GM19468 (cell line): ENCODE measurements around the gene MAB21L4.
"Not testable (repeated sequence)": the region's sequence is repeated elsewhere in the genome, so short reads cannot be mapped to it uniquely, and the experiment has no call there.

Experiments used
- ATAC-seq: cut with Tn5 transposase; IDR thresholded peaks from one replicate; pipeline ENCODE4 v1.9.1; 2021; ENCODE audit warnings: mild to moderate bottlenecking, moderate library complexity, moderate number of reproducible peaks; ENCODE audit not compliant: unreplicated experiment; ENCODE audit errors: extremely low read depth

MAB21L4 gene

DNA sequence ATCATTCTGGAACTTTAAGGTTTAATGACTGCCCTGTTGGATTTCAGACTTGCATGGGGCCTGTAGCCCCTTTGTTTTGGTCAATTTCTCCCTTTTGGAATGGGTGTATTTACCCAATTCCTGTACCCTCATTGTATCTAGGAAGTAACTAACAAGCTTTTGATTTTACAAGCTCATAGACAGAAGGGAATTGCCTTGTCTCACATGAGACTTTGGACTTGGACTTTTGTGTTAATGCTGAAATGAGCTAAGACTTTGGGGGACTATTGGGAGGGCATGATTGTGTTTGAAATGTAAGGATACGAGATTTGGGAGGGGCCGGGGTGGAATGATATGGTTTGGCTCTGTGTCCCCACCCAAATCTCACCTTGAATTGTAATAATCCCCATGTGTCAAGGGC is 49.6 kb downstream of the MAB21L4 start:
- ATAC-seq = not testable (repeated sequence)

DNA sequence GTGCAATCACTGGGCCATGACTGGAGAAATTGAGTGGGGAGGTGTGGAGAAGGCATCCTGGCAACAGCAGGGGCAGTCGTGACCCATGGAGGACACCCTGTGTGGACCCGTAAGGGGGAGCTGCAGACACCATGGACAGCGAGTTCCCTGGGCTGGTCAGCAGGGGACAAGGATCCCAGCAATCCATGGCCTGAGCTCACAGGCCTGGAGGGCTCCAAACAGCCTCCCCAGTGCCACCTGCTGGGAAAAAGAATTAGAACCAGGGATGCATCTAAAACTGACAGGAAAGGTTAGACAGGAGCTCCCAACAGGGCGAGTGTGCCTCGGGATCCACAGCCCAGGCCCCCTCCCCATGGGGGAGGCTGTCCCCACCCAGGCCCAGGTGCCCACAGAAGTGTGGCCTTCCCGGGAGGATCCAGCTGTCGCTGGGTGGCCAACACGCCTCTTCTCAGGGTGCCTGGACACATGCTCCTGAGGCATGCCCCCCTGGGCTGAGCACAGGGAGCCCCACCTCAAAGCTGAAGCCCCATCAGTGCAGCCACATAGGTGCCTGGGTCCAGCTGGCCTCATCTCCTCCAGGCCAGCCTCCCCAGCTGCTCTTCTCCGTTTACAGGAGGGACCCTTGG is 55.4 kb downstream of the MAB21L4 start:
- ATAC-seq = no peak

DNA sequence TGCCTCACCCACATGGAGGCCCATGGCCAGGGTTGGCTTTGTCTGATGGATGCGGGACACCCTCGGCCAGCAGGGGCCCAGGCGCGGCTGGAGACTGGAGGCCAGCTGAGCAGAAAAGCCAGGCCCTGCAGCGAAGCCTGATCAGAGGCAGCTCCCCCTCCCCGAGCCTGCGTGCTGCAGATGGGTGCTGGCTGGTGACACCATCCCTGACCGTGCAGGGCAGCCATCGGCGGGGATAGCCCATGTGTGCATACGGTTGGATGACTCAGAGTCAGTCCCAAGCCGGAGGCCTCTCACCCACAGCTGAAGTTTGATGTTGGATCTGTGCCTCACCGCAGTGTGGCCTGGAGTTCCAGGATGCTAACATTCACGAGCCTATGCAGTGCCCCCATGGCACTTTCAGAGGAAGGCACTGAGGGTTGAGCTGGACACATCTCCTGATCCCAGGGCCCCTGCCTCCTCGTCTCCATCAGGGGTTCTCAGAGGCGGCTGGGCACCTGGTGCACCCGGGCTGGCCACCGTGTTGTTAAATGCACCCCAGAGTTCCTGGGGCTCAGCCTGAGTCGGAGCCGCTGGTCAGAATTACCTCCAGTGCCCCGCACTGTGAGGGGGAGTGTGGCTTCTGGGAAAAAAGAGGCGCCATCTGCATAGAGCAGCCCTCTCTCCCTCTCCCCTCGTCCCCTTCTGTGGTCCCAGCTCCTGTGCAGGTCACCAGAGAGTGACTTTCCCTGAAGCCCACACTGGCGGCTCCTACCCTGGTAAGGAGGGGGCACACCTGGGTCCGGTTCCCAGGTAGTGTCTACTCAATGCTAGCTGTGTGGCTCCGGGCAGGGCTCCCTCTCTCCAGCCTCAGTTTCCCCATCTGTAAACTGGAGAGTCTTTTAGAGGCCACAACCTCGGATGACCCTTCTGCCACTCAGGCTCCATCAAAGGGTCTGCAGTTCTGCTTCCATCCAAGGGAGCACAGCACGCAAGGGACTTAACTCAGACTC is 56.5 kb downstream of the MAB21L4 start:
- no peak for ATAC-seq

DNA sequence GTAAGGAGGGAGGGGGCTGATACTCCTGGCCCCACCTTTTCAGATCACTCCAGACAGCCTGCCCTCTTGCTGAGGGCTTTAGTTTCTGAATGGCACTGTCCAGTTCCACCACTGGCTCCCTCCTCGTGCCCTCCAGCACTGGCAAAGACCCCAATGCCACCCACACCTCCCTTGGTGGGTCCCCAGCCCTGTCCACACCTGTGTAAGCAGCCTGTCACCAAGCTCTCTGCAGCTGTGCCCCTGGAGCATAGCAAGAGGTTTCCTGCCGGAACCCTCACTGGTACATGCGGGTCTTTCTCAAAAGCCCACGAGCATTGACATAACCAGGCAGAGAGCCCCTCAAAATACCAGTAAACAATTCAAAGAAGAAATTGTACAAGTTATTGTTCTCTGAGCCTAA is 58.3 kb downstream of the MAB21L4 start:
- ATAC-seq = no peak

DNA sequence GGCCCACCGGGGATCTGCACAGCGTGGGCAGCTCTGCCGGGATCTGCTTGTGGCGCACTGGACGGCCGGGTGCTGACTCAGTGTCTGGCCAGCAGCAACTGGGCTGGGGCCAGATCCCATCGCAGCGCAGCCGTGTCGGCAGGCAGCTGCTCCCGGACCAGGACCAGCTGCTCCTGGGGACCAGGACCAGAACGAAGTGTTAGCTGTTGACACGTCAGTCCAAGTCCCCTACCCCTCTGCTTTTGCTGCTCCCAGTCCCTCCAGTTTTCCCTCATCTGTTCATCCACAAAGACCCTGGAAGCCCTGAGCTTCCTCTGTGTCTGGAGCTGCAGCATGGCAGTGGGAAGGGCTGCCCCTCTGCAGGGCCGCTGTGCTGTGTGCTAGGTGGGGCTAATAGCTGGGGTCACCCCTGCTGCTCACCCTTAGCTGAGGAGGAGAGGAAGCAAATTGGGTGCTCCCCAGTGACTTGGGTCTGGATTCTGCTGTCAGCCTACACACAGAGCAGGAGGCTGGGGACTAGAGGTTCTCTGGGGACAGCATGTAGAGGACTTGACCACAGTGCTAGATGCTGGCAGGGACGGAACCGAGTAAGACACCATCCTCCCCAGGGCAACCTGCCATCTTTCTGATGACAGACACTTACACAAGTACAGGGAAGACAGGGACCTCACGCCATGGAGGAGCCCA is 59.0 kb downstream of the MAB21L4 start:
- ATAC-seq = no peak
